ENCODE measurements around the gene TSEN2. TPM values are rescaled to one million over a fixed set of nuclear protein-coding genes. Genes with fewer than 3 reads are reported as not detected.

Gene TSEN2
- polyA plus RNA-seq, 2 of the 4 experiments (the other 2 are of a cell fraction) = 24.9 to 33.1 TPM

GRCh38 chr3:12569836-12570235, 85.6 kb downstream of the TSEN2 start (continued):
- TF ChIP-seq REST (IDR thresholded peaks at IDR 0.05) = no peak
- TF ChIP-seq ZSCAN20 (CRISPR knock-in tag; IDR thresholded peaks at IDR 0.05) = no peak

GRCh38 chr3:12571986-12572385, 87.7 kb downstream of the TSEN2 start:
- no peak for FAIRE-seq
- ChIA-PET CTCF (interaction anchor here (1.1 kb wide), 1 partner anchor 437 kb away, joined by 3 read pairs; no protein-coding TSS in a partner anchor), POLR2A (no interaction called here)
- Histone ChIP-seq H3K27ac (no peak overlapping the region), H3K9me3 (peaks cover under 1% of the 10 kb centered on the region; the same call in 1 of the 3 replicates), H3K4me3 (no peak overlapping the region), H3K4me2 (no peak overlapping the region), H3K4me1 (no peaks in the 10 kb centered on the region)
- WGBS (ENCODE audit: missing lambda C conversion rate) = 91% methylated on average over 9 of the region's 11 CpGs
- no peak for TF ChIP-seq E2F6 (IDR thresholded peaks at IDR 0.05; ENCODE audit: borderline replicate concordance, low read depth)
- no peak for TF ChIP-seq GATA3 (IDR thresholded peaks at IDR 0.05; ENCODE audit: borderline replicate concordance)
- TF ChIP-seq MYC (IDR thresholded peaks at IDR 0.05; ENCODE audit: borderline replicate concordance, low read length) = no peak
- no peak for TF ChIP-seq FOSL2 (IDR thresholded peaks at IDR 0.05)
- no peak for TF ChIP-seq FOSL2 (CRISPR knock-in tag; IDR thresholded peaks at IDR 0.05)
- TF ChIP-seq POLR2AphosphoS2 (conservative IDR thresholded peaks at IDR 0.05; ENCODE audit: low read length) = no peak
- no peak for TF ChIP-seq JUN (IDR thresholded peaks at IDR 0.05)
- TF ChIP-seq KDM1A (IDR thresholded peaks at IDR 0.05; ENCODE audit: low read depth) = no peak
- TF ChIP-seq BCL3 (IDR thresholded peaks at IDR 0.05) = no peak
- no peak for TF ChIP-seq EHF (CRISPR knock-in tag; IDR thresholded peaks at IDR 0.05)
- TF ChIP-seq HDAC2 (IDR thresholded peaks at IDR 0.05) = no peak
- TF ChIP-seq REST (IDR thresholded peaks at IDR 0.05) = no peak
- no peak for TF ChIP-seq EP300 (IDR thresholded peaks at IDR 0.05)
- no peak for TF ChIP-seq EHMT2 (IDR thresholded peaks at IDR 0.05; ENCODE audit: low read depth)
- no peak for TF ChIP-seq RNF2 (IDR thresholded peaks at IDR 0.05; ENCODE audit: borderline replicate concordance, low read depth)
- no peak for TF ChIP-seq SMC3 (IDR thresholded peaks at IDR 0.05)
- TF ChIP-seq JUNB (IDR thresholded peaks at IDR 0.05) = no peak
- TF ChIP-seq PHF8 (IDR thresholded peaks at IDR 0.05; ENCODE audit: borderline replicate concordance, low read depth) = no peak
- no peak for TF ChIP-seq CHD2 (IDR thresholded peaks at IDR 0.05; ENCODE audit: low read length, partially characterized antibody)
- no peak for TF ChIP-seq HOXA7 (CRISPR knock-in tag; IDR thresholded peaks at IDR 0.05)
- DNase-seq (ENCODE audit: low read depth in 1 of 2, low spot score in 1 of 2) = no peak
- no peak for ATAC-seq
